IMR-90 (cell line): ENCODE results near the gene CALM1. TPM values are rescaled to one million over a fixed set of nuclear protein-coding genes. Genes with fewer than 3 reads are reported as not detected.

ENCODE experiments used
- ATAC-seq: fragments of 200-7000 bp; cut with Tn5 transposase; 2 replicates; pipeline ENCODE4 v1.9.1; 2020; ENCODE audit warnings: low read depth, mild to moderate bottlenecking, moderate library complexity
- BruUV-seq: library from RNA; stranded (reverse); fragments of 400-500 nt; replicated peaks from 2 replicates; lab custom pipeline; 2021; lab: Mats Ljungman, UMichigan
- CTCF ChIA-PET: fragments of 300-600 bp; formaldehyde crosslinking; extraction: SDS; loops from one replicate; lab custom pipeline; 2021; ENCODE audit warnings: antibody characterized with exemption; lab: Yijun Ruan, JAX
- POLR2A ChIA-PET: fragments of 300-600 bp; sonication (Branson Sonifier 250); formaldehyde crosslinking; loops from one replicate; lab custom pipeline; 2022; ENCODE audit warnings: antibody characterized with exemption; ENCODE audit not compliant: unreplicated experiment; lab: Charles Lee
- DNase-seq: peaks from one replicate; pipeline ENCODE4 v3.0.0; 2013
- H2AFZ ChIP-seq: replicated peaks from 2 replicates; pipeline ENCODE3; 2013; ENCODE audit warnings: low read length, mild to moderate bottlenecking; ENCODE audit not compliant: poor library complexity
- H2AK5ac ChIP-seq: 2 replicates; pipeline ENCODE4 v1.6.1; 2013; ENCODE audit warnings: low read depth, low read length, inconsistent platforms
- H2AK9ac ChIP-seq: replicated peaks from 2 replicates; pipeline ENCODE3; 2013; ENCODE audit warnings: mild to moderate bottlenecking, low read depth, low read length, moderate library complexity; ENCODE audit not compliant: poor library complexity
- H2BK120ac ChIP-seq: 2 replicates; pipeline ENCODE4 v1.6.1; 2013; ENCODE audit warnings: low read depth, low read length, inconsistent platforms
- H2BK15ac ChIP-seq: 3 replicates; pipeline ENCODE4 v1.6.1; 2013; ENCODE audit warnings: low read depth, low read length, inconsistent platforms
- H2BK20ac ChIP-seq: 2 replicates; pipeline ENCODE4 v1.6.1; 2013; ENCODE audit warnings: low read depth, mild to moderate bottlenecking, inconsistent platforms, low read length, moderate library complexity
- H2BK5ac ChIP-seq: 2 replicates; pipeline ENCODE4 v1.6.1; 2013; ENCODE audit warnings: mild to moderate bottlenecking, low read depth, low read length, inconsistent platforms; ENCODE audit not compliant: poor library complexity, severe bottlenecking
- H3K14ac ChIP-seq: replicated peaks from 2 replicates; pipeline ENCODE4 v1.6.1; 2013; ENCODE audit warnings: low read depth, low read length, inconsistent platforms
- H3K18ac ChIP-seq: 2 replicates; pipeline ENCODE4 v1.6.1; 2013; ENCODE audit warnings: low read depth, low read length, control low read depth
- H3K23ac ChIP-seq: 2 replicates; pipeline ENCODE4 v1.6.1; 2013; ENCODE audit warnings: low read depth, low read length, inconsistent platforms
- H3K27ac ChIP-seq: 2 replicates; pipeline ENCODE4 v1.5.1; 2013; ENCODE audit warnings: mild to moderate bottlenecking, control low read depth, low read length; ENCODE audit not compliant: insufficient read depth
- H3K27me3 ChIP-seq: 2 replicates; pipeline ENCODE4 v1.6.1; 2013; ENCODE audit warnings: low read length; ENCODE audit not compliant: control insufficient read depth, insufficient read depth
- H3K36me3 ChIP-seq: 2 replicates; pipeline ENCODE4 v1.6.1; 2013; ENCODE audit warnings: low read length, mixed read lengths; ENCODE audit not compliant: control insufficient read depth, insufficient read depth
- H3K4ac ChIP-seq: 2 replicates; pipeline ENCODE4 v1.6.1; 2013; ENCODE audit warnings: low read depth, low read length, inconsistent platforms
- H3K4me1 ChIP-seq: 2 replicates; pipeline ENCODE4 v1.6.1; 2013; ENCODE audit warnings: low read length, mixed read lengths; ENCODE audit not compliant: control insufficient read depth, insufficient read depth
- H3K4me2 ChIP-seq: 2 replicates; pipeline ENCODE4 v1.6.1; 2013; ENCODE audit warnings: low read depth, mild to moderate bottlenecking, control low read depth, low read length, moderate library complexity
- H3K4me3 ChIP-seq: 2 replicates; pipeline ENCODE4 v1.5.1; 2013; ENCODE audit warnings: low read depth, mild to moderate bottlenecking, control low read depth, low read length, moderate library complexity; ENCODE audit not compliant: insufficient read depth
- H3K56ac ChIP-seq: 2 replicates; pipeline ENCODE4 v1.6.1; 2013; ENCODE audit warnings: low read length, inconsistent platforms; ENCODE audit not compliant: insufficient read depth; ENCODE audit errors: extremely low read depth
- H3K79me1 ChIP-seq, 2 experiments: 2 replicates each; pipeline ENCODE4 v1.6.1; 2013; ENCODE audit warnings: low read length in 2 of 2, inconsistent platforms in 1 of 2, low read depth in 1 of 2
- H3K9ac ChIP-seq: 2 replicates; pipeline ENCODE4 v1.6.1; 2013; ENCODE audit warnings: low read depth, low read length, control low read depth
- H3K9me1 ChIP-seq: 2 replicates; pipeline ENCODE4 v1.6.1; 2013; ENCODE audit warnings: low read length, inconsistent platforms; ENCODE audit not compliant: insufficient read depth
- H3K9me3 ChIP-seq: 2 replicates; pipeline ENCODE4 v1.6.1; 2013; ENCODE audit warnings: low read length; ENCODE audit not compliant: control insufficient read depth, insufficient read depth
- H4K20me1 ChIP-seq: 2 replicates; pipeline ENCODE4 v1.6.1; 2013; ENCODE audit warnings: low read length, inconsistent platforms; ENCODE audit not compliant: insufficient read depth
- H4K5ac ChIP-seq: 2 replicates; pipeline ENCODE4 v1.6.1; 2013; ENCODE audit warnings: mild to moderate bottlenecking, low read depth, low read length, control low read depth
- H4K8ac ChIP-seq, 2 experiments: 2 replicates each; pipeline ENCODE4 v1.6.1; 2013; ENCODE audit warnings: low read depth in 2 of 2, low read length in 2 of 2, control low read depth in 1 of 2, inconsistent platforms in 1 of 2
- H4K91ac ChIP-seq: 2 replicates; pipeline ENCODE4 v1.6.1; 2013; ENCODE audit warnings: low read depth, low read length, inconsistent platforms; ENCODE audit not compliant: insufficient read depth
- CEBPB ChIP-seq: IDR thresholded peaks from 2 replicates; pipeline ENCODE4 v1.6.1; 2012; ENCODE audit warnings: low read depth, low read length, improper control_type of control experiment
- MAZ ChIP-seq: IDR thresholded peaks from 2 replicates; pipeline ENCODE4 v1.6.1; 2012; ENCODE audit warnings: low read depth, mild to moderate bottlenecking, low read length, improper control_type of control experiment, moderate library complexity, borderline replicate concordance
- POLR2A ChIP-seq: IDR thresholded peaks from 2 replicates; pipeline ENCODE4 v1.6.1; 2012; ENCODE audit warnings: mild to moderate bottlenecking, low read depth, low read length
- RAD21 ChIP-seq: IDR thresholded peaks from 2 replicates; pipeline ENCODE4 v1.6.1; 2012; ENCODE audit warnings: low read length, improper control_type of control experiment
- USF2 ChIP-seq: fragments of 150-350 bp; IDR thresholded peaks from 2 replicates; pipeline ENCODE4 v1.6.1; 2017; ENCODE audit warnings: mild to moderate bottlenecking, antibody characterized with exemption, low read length, low read depth
- WGBS, 2 experiments: methylation state at CpG; one replicate each; pipeline versions ENCODE4 v1.1.5 to v1.1.7; 2013; ENCODE audit warnings: missing lambda C conversion rate in 2 of 2; ENCODE audit not compliant: insufficient read length in 1 of 2; ENCODE audit errors: extremely low coverage in 2 of 2; 5-methylcytosine and 5-hydroxymethylcytosine counted together
- dilution Hi-C: fragments of 300-500 bp; cut with HindIII; formaldehyde crosslinking; loops from one replicate; pipeline ENCODE4 v1.14.3; 2018; ENCODE audit warnings: low sequenced_read_pairs; ENCODE audit not compliant: unreplicated experiment
- in situ Hi-C: fragments of 300-500 bp; cut with MboI; formaldehyde crosslinking; loops from 3 replicates; pipeline ENCODE4 v1.14.3; 2019; ENCODE audit warnings: low sequenced_read_pairs, inconsistent platforms, mixed read lengths
- intact Hi-C: fragments of 100-400 bp; cut with micrococcal nuclease; formaldehyde crosslinking; loops from 2 replicates; pipeline ENCODE4 v1.10.0; 2022
- polyA plus RNA-seq, 3 experiments: library from polyadenylated mRNA; depleted of rRNA; stranded (reverse); fragments of >200 nt; gene quantifications; 2 replicates each; pipeline ENCODE4 v1.2.3, GENCODE V29; 2012; ENCODE audit warnings: low replicate concordance in 1 of 3
- total RNA-seq: library from RNA; depleted of rRNA; stranded (reverse); fragments of >200 nt; gene quantifications from 2 replicates; pipeline ENCODE4 v1.2.3, GENCODE V29; 2012

Gene CALM1
- total and polyA plus RNA-seq, 2 of the 4 experiments (the other 2 are of a cell fraction), result 72.9 to 188 TPM

- no peak overlapping the region for H3K56ac ChIP-seq
- no peak overlapping the region for H2BK15ac ChIP-seq
- H4K8ac ChIP-seq, result no peak overlapping the region
- ChIA-PET POLR2A (interaction anchor here (0.6 kb wide), 1 partner anchor 1058 kb away, joined by 7 read pairs; no protein-coding TSS in a partner anchor), CTCF (interaction anchor here (0.6 kb wide), 1 partner anchor 1160 kb away, joined by 3 read pairs; no protein-coding TSS in a partner anchor)
- H3K23ac ChIP-seq, result no peak overlapping the region
- H3K27ac ChIP-seq, result no peak overlapping the region
- no peak overlapping the region for H2AK5ac ChIP-seq
- H4K20me1 ChIP-seq, result no peaks in the 10 kb centered on the region
- H3K27me3 ChIP-seq, result peaks cover 15% of the 10 kb centered on the region
- H3K4me1 ChIP-seq, result no peaks in the 10 kb centered on the region
- no peak overlapping the region for H3K4me2 ChIP-seq
- no peak overlapping the region for H4K5ac ChIP-seq
- H2BK5ac ChIP-seq, result no peak overlapping the region
- 71% methylated on average over 1 of the region's 6 CpGs; no CpG with 5 or more reads in 1 of the 2 experiments for WGBS, 2 experiments
- dilution Hi-C loops (no loop called here), in situ Hi-C loops (no loop called here), intact Hi-C loops (no loop called here)
- H3K14ac ChIP-seq, result no peak overlapping the region
- BruUV-seq, result no TSS peak
- H4K91ac ChIP-seq, result no peak overlapping the region
- no peaks in the 10 kb centered on the region for H3K9me3 ChIP-seq
- no peak overlapping the region for H2AFZ ChIP-seq
- DNase-seq, result no peak
- H3K79me1 ChIP-seq, result no peaks in the 10 kb centered on the region
- H3K9me1 ChIP-seq, result no peaks in the 10 kb centered on the region
- ATAC-seq, result no peak
- no peak overlapping the region for H2BK20ac ChIP-seq
- H3K18ac ChIP-seq, result no peak overlapping the region
- H3K4ac ChIP-seq, result no peak overlapping the region
- H3K4me3 ChIP-seq, result no peak overlapping the region
- H2AK9ac ChIP-seq, result no peak overlapping the region
- TF ChIP-seq POLR2A, result no peak
- no peak for TF ChIP-seq CEBPB
- no peak for TF ChIP-seq RAD21
- TF ChIP-seq USF2, result no peak
- no peak for TF ChIP-seq MAZ
- no peak overlapping the region for H3K9ac ChIP-seq
- no peak overlapping the region for H2BK120ac ChIP-seq
- no peaks in the 10 kb centered on the region for H3K36me3 ChIP-seq
Measured at GRCh38 chr14:90438841-90439240, 42.0 kb downstream of the CALM1 start.
